ENCODE results near the gene ZYX. TPM values are rescaled to one million over a fixed set of nuclear protein-coding genes. Genes with fewer than 3 reads are reported as not detected.

The ZYX gene
- total RNA-seq, 1 experiment from 2014 or later, result 12.0 TPM

DNA sequence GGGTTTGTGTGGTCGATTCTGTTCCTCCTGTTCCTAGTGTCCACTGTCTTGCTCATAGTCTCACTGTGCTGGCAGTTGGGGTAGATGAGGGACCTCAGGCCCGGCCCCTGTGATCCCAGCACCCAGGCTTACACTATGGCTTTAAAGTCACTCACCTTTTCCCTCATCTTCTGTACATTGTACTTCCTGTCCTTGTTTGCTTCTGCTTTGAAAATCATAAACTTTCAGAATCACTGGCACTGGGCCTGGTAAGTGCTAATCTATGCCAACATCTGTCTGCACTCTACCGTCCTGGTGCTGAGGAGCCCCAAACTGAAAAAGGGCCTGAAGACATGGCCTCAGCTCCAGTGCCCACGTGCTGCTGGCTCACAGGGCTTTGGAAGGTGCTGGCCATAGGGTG lies 56.4 kb downstream of the ZYX start:
- H3K27me3 ChIP-seq (ENCODE audit: low read length), result no peaks in the 10 kb centered on the region
- peaks cover 27% of the 10 kb centered on the region for H3K4me1 ChIP-seq (ENCODE audit: low read length)
- H3K4me2 ChIP-seq (ENCODE audit: low read depth, low read length, poor library complexity, severe bottlenecking), result peak overlapping the region; percentile 67
- H2AFZ ChIP-seq (ENCODE audit: low read length), result peak overlapping the region; percentile 17; the same call in 1 of the 2 replicates
- no peak overlapping the region for H3K27ac ChIP-seq (ENCODE audit: low read length)
- no peak for DNase-seq
- no peaks in the 10 kb centered on the region for H3K9me3 ChIP-seq (ENCODE audit: low read length)
- peak overlapping the region; percentile 45; the same call in 1 of the 2 replicates for H3K4me3 ChIP-seq (ENCODE audit: low read length)
- no peaks in the 10 kb centered on the region for H3K36me3 ChIP-seq (ENCODE audit: insufficient read depth, low read length)
- H3K9ac ChIP-seq (ENCODE audit: low read length), result peak overlapping the region; percentile 46
- H4K20me1 ChIP-seq (ENCODE audit: insufficient read depth, low read depth, low read length), result no peaks in the 10 kb centered on the region
- H3K79me2 ChIP-seq (ENCODE audit: low read length), result no peaks in the 10 kb centered on the region
- no peaks in the 10 kb centered on the region for H3K9me2 ChIP-seq (replicated peaks; ENCODE audit: insufficient read depth, low read length)

DNA sequence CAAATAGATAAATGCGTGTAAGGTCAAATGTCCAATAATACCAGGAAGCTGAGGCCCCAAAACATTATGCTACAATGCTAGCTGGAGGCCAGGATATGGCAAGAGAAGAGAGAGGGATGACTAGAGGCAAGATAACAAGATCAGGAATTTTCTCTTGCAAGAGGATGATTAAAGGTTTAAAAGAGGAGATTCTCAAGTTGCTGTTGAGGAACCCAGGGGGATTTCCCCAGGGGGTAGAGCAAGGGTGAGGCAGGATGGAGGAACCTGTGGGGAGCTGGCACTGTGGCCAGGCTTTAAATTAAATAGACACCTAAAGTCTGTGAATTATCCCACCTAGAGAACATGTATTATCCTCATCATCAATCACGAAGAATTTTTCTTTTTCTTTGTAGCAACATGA lies 58.7 kb downstream of the ZYX start:
- Histone ChIP-seq H3K4me3 (ENCODE audit: low read length) (no peak overlapping the region), H3K9me2 (replicated peaks; ENCODE audit: insufficient read depth, low read length) (no peaks in the 10 kb centered on the region), H2AFZ (ENCODE audit: low read length) (no peak overlapping the region), H3K9me3 (ENCODE audit: low read length) (no peaks in the 10 kb centered on the region), H3K4me2 (ENCODE audit: low read depth, low read length, poor library complexity, severe bottlenecking) (no peak overlapping the region), H3K4me1 (ENCODE audit: low read length) (peaks cover 27% of the 10 kb centered on the region), H3K9ac (ENCODE audit: low read length) (no peak overlapping the region), H3K27me3 (ENCODE audit: low read length) (no peaks in the 10 kb centered on the region), H3K27ac (ENCODE audit: low read length) (no peak overlapping the region), H3K36me3 (ENCODE audit: insufficient read depth, low read length) (no peaks in the 10 kb centered on the region), H4K20me1 (ENCODE audit: insufficient read depth, low read depth, low read length) (no peaks in the 10 kb centered on the region), H3K79me2 (ENCODE audit: low read length) (no peaks in the 10 kb centered on the region)
- DNase-seq, result no peak

Small RNA genes lying within 50 kb of the gene (small RNA-seq; reads per million reads assigned to genes)
- gene MIR6892, result not detected

Other genes starting within 250 kb of the ZYX start
- not detected in 2 replicates for gene PIP, start 249.3 kb upstream of the ZYX start, total RNA-seq (2014; rRNA removed; shearing (Covaris generic); ENCODE audit: low replicate concordance)
- gene TAS2R39, start 197.9 kb upstream of the ZYX start, total RNA-seq (2014; rRNA removed; shearing (Covaris generic); ENCODE audit: low replicate concordance), result not detected in 2 replicates
- gene TAS2R40, start 159.3 kb upstream of the ZYX start, total RNA-seq (2014; rRNA removed; shearing (Covaris generic); ENCODE audit: low replicate concordance), result not detected in 2 replicates
- 156 and 174 TPM in 2 replicates for gene GSTK1, start 117.9 kb upstream of the ZYX start, total RNA-seq (2014; rRNA removed; shearing (Covaris generic); ENCODE audit: low replicate concordance)
- not detected in 2 replicates for gene TMEM139, start 96.4 kb upstream of the ZYX start, total RNA-seq (2014; rRNA removed; shearing (Covaris generic); ENCODE audit: low replicate concordance)
- gene CASP2, start 93.0 kb upstream of the ZYX start, total RNA-seq (2014; rRNA removed; shearing (Covaris generic); ENCODE audit: low replicate concordance), result 22.3 and 23.4 TPM in 2 replicates
- gene CLCN1, start 65.2 kb upstream of the ZYX start, total RNA-seq (2014; rRNA removed; shearing (Covaris generic); ENCODE audit: low replicate concordance), result not detected in 2 replicates
- gene FAM131B, start 18.6 kb upstream of the ZYX start, total RNA-seq (2014; rRNA removed; shearing (Covaris generic); ENCODE audit: low replicate concordance), result 0.11 TPM in 1 of 2 replicates, not detected in the other
- not detected in 2 replicates for gene EPHA1, start 27.5 kb downstream of the ZYX start, total RNA-seq (2014; rRNA removed; shearing (Covaris generic); ENCODE audit: low replicate concordance)
- gene TAS2R60, start 62.1 kb downstream of the ZYX start, total RNA-seq (2014; rRNA removed; shearing (Covaris generic); ENCODE audit: low replicate concordance), result not detected in 2 replicates
- gene TAS2R41, start 96.5 kb downstream of the ZYX start, total RNA-seq (2014; rRNA removed; shearing (Covaris generic); ENCODE audit: low replicate concordance), result not detected in 2 replicates
- not detected in 2 replicates for gene CTAGE15, start 190.5 kb downstream of the ZYX start, total RNA-seq (2014; rRNA removed; shearing (Covaris generic); ENCODE audit: low replicate concordance)
- gene TCAF2, start 239.6 kb downstream of the ZYX start, total RNA-seq (2014; rRNA removed; shearing (Covaris generic); ENCODE audit: low replicate concordance), result 0.07 and 0.11 TPM in 2 replicates